Measurements from ENCODE around the gene EZH1. TPM values are rescaled to one million over a fixed set of nuclear protein-coding genes. Genes with fewer than 3 reads are reported as not detected.
A peak's percentile ranks its signal among the peaks of the same experiment; 100 is the strongest.

Gene EZH1
- total RNA-seq, 4 donors from 2014 or later = 31.5 to 89.5 (median 44.5) TPM

DNA sequence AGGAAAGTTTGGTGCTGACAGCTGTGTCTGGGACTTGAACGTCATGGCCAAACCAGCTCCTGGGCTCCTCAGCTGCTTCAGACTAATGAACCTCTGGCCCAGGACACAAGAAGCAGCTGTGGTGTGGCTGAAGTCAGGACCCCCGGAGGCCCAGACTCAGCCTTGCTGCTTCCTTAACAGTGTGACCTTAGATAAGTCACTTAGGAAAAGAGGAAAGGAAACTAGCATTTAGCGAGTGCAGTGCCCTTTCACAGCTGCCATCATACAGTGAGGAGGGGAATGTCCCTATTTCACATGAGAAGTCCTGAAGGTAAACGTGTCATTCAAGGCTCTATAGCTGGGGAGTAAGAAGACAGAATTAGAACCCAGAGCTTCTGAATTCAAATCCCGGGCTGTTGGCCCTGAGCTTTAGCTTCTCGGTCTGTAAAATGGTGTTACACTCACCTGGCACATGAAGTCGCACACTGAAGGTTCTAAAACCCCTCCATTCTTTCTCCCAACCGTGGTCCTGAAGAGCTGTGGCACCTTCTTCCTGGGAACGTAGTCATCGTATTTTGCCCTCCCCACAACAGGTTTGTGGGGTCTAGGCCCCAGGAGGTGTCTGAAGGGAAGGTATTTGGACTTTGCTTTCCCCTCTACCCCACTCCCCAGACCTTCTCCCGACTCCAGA, 15.3 kb upstream of the EZH1 start:
- H3K4me3 ChIP-seq = peak overlapping the region in 1 of 2 donors; percentile 25
- intact Hi-C loops (cut with DNase I; ENCODE audit: low total_unique reads) = loop anchor here (10.0 kb wide), 1 partner anchor 175 kb away; no protein-coding TSS in a partner anchor
- TF ChIP-seq CTCF (IDR thresholded peaks at IDR 0.05) (no peak), POLR2A (IDR thresholded peaks at IDR 0.05) (no peak)
- H3K4me1 ChIP-seq = peaks cover 0 to 12% of the 10 kb centered on the region in 2 donors
- no peaks in the 10 kb centered on the region for H3K36me3 ChIP-seq
- no peak for DNase-seq
- no peaks in the 10 kb centered on the region for H3K9me3 ChIP-seq
- H3K27ac ChIP-seq = peak overlapping the region; percentile 63 to 82
- H3K27me3 ChIP-seq = peaks cover 0 to 3% of the 10 kb centered on the region in 2 donors

GRCh38 chr17:42754782-42755181, 9.9 kb upstream of the EZH1 start:
- H3K9me3 ChIP-seq = no peaks in the 10 kb centered on the region
- DNase-seq = peak in 1 of 2 donors; percentile 33
- H3K4me1 ChIP-seq = no peaks in the 10 kb centered on the region
- no peak for TF ChIP-seq CTCF (IDR thresholded peaks at IDR 0.05)
- no peak for TF ChIP-seq POLR2A (IDR thresholded peaks at IDR 0.05)
- H3K36me3 ChIP-seq = no peaks in the 10 kb centered on the region
- no peaks in the 10 kb centered on the region for H3K27me3 ChIP-seq
- H3K4me3 ChIP-seq = no peak overlapping the region
- no peak overlapping the region for H3K27ac ChIP-seq
- intact Hi-C loops (cut with DNase I; ENCODE audit: low total_unique reads) = no loop called here

DNA sequence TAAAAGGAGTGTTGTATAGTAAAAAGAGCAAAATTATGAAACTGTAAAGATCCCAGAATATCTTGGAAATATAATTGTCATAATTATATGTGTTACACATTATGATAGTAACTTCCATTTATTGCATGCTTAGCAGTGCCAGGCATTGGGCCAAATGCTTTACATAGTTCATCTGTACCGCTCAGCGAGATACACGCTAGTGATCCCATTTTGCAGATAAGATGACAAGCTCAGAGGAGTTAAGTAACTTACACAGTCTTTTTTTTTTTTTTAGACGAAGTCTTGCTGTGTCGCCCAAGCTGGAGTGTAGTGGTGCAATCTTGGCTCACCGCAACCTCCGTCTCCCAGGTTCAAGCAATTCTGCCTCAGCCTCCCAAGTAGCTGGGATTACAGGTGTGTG, 6.8 kb upstream of the EZH1 start:
- Histone ChIP-seq H3K9me3 (no peaks in the 10 kb centered on the region), H3K27me3 (no peaks in the 10 kb centered on the region), H3K4me3 (no peak overlapping the region), H3K4me1 (no peaks in the 10 kb centered on the region), H3K36me3 (no peaks in the 10 kb centered on the region), H3K27ac (no peak overlapping the region)
- intact Hi-C loops (cut with DNase I; ENCODE audit: low total_unique reads) = no loop called here
- no peak for DNase-seq
- TF ChIP-seq POLR2A (IDR thresholded peaks at IDR 0.05) = no peak
- no peak for TF ChIP-seq CTCF (IDR thresholded peaks at IDR 0.05)

- Histone ChIP-seq H3K4me3 (no peak overlapping the region), H3K27ac (no peak overlapping the region), H3K4me1 (no peaks in the 10 kb centered on the region), H3K9me3 (no peaks in the 10 kb centered on the region), H3K27me3 (no peaks in the 10 kb centered on the region), H3K36me3 (no peaks in the 10 kb centered on the region)
- intact Hi-C loops (cut with DNase I; ENCODE audit: low total_unique reads) = no loop called here
- DNase-seq = no peak
- TF ChIP-seq POLR2A (IDR thresholded peaks at IDR 0.05) = no peak
- no peak for TF ChIP-seq CTCF (IDR thresholded peaks at IDR 0.05)
These were observed 6.0 kb upstream of the EZH1 start for GRCh38 chr17:42750739-42751344.

All from uterus (tissue), 4 donors.